Measurements from ENCODE around the gene COL20A1. TPM values are rescaled to one million over a fixed set of nuclear protein-coding genes. Genes with fewer than 3 reads are reported as not detected.

The COL20A1 gene
- total RNA-seq, 1 donor from 2014 or later: not detected

DNA sequence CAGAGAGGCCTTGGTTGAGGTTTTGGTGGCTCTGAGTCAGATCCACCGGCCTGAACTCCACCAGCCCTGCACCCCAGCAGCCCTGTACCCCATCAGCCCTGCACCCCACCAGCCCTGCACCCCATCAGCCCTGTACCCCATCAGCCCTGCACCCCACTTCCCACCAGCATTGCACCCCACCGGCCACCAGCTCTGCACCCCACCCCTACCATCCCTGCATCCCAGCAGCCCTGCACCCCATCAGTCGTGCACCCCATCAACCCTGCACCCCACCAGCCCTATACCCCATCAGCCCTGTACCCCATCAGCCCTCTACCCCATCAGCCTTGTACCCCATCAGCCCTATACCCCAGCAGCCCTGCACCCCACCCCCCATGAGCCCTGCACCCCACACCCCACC lies 82.5 kb downstream of the COL20A1 start:
- TF ChIP-seq, protein P1, sequence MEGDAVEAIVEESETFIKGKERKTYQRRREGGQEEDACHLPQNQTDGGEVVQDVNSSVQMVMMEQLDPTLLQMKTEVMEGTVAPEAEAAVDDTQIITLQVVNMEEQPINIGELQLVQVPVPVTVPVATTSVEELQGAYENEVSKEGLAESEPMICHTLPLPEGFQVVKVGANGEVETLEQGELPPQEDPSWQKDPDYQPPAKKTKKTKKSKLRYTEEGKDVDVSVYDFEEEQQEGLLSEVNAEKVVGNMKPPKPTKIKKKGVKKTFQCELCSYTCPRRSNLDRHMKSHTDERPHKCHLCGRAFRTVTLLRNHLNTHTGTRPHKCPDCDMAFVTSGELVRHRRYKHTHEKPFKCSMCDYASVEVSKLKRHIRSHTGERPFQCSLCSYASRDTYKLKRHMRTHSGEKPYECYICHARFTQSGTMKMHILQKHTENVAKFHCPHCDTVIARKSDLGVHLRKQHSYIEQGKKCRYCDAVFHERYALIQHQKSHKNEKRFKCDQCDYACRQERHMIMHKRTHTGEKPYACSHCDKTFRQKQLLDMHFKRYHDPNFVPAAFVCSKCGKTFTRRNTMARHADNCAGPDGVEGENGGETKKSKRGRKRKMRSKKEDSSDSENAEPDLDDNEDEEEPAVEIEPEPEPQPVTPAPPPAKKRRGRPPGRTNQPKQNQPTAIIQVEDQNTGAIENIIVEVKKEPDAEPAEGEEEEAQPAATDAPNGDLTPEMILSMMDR (IDR thresholded peaks at IDR 0.05): no peak
- H3K27ac ChIP-seq: no peak overlapping the region
- peaks cover 67% of the 10 kb centered on the region for H3K27me3 ChIP-seq
- H3K36me3 ChIP-seq: no peaks in the 10 kb centered on the region
- DNase-seq (no peak), ATAC-seq (no peak)
- H3K9me3 ChIP-seq: no peaks in the 10 kb centered on the region
- H3K4me3 ChIP-seq: no peak overlapping the region
- intact Hi-C loops (cut with DNase I): loop anchor here (5.0 kb wide), 1 partner anchor 68 kb away; no protein-coding TSS in a partner anchor
- H3K4me1 ChIP-seq: no peaks in the 10 kb centered on the region

DNA sequence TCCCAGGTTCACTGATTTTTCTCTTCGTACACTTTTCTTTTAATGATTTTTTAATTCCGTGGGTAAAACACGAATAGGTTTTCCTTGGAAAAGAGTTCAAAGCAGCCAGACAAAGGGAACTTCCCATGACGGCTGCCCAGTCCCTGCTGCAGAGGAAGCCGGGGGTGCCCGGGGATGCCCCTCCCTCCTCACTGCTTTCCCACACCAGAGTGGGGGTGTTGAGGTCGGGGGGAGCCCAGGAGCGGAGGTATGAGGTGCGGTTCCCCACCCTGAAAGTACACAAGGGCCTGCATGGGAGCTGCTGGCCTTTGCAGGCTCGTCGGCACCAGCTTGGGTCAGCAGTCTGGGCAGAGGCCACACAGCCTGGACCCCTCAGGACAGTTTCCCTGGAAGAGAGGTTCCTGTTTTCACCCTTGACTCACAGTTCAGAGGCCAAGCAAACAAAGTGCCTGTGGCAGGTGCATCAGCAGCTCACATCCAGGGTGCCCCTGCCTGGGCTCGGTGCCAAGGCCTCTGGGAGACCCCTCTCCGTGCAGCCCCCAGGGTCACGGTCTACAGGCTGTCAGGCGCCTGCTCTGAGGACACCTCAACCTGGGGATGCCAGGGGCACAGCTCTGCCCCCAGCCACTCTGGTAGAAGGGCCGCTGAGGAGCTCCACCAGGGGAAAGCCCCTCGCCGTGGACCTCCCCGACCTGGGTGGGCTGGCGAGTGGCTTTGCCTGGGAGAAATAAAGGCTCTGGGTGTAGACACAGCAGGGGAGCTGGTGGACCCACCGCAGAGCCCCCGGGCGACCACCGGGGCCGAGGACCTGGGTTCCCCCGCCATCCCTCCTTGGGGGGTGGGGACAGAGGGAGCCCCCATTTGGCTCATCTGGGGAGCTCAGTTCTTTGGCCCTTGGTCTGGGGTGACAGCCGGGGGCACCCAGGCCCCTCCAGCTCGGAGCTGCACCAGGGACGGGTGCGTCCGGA lies 83.6 kb downstream of the COL20A1 start:
- intact Hi-C loops (cut with DNase I): loop anchor here (5.0 kb wide), 1 partner anchor 69 kb away; no protein-coding TSS in a partner anchor
- TF ChIP-seq, protein P1 (IDR thresholded peaks at IDR 0.05): no peak
- Histone ChIP-seq H3K9me3 (no peaks in the 10 kb centered on the region), H3K4me1 (no peaks in the 10 kb centered on the region), H3K27me3 (peaks cover 62% of the 10 kb centered on the region), H3K36me3 (no peaks in the 10 kb centered on the region), H3K4me3 (no peak overlapping the region), H3K27ac (no peak overlapping the region)
- DNase-seq (no peak), ATAC-seq (no peak)

DNA sequence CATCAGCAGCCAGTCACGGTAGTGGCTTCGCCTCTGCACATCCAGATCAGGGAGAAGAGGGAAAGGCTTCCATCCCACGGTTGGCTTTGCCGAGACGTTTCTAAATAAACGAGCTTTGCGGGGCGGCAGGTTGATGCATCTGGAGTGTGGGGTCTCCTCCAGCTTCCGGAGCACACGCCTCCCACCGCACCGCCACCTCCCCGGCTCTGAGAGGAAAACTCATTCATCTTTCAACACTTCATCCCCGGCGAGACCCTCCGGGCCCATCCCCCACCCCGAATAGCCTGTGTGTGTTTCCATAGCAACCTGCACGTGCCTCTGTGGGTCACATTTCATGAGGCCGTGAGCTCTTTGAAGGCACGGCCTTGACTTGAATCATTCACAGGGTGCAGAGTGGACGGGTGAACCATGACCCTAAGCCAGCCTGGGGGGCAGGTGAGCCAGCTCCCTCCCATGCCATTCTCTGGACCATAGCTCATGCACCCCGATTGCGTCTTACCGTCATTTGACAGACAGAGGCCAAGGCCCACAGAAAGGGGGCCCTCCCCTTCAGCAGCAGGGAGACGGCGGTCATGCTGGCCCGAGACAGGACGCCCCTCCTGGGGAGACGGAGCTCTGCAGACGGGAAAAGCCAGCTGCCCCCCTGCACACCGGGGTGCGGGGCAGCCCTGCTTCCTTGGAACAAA lies 84.4 kb downstream of the COL20A1 start:
- Histone ChIP-seq H3K27me3 (peaks cover 66% of the 10 kb centered on the region), H3K4me1 (no peaks in the 10 kb centered on the region), H3K36me3 (no peaks in the 10 kb centered on the region), H3K4me3 (no peak overlapping the region), H3K9me3 (no peaks in the 10 kb centered on the region), H3K27ac (no peak overlapping the region)
- intact Hi-C loops (cut with DNase I): loop anchor here (5.0 kb wide), 1 partner anchor 70 kb away; no protein-coding TSS in a partner anchor
- DNase-seq (no peak), ATAC-seq (no peak)
- TF ChIP-seq, protein P1 (IDR thresholded peaks at IDR 0.05): no peak

DNA sequence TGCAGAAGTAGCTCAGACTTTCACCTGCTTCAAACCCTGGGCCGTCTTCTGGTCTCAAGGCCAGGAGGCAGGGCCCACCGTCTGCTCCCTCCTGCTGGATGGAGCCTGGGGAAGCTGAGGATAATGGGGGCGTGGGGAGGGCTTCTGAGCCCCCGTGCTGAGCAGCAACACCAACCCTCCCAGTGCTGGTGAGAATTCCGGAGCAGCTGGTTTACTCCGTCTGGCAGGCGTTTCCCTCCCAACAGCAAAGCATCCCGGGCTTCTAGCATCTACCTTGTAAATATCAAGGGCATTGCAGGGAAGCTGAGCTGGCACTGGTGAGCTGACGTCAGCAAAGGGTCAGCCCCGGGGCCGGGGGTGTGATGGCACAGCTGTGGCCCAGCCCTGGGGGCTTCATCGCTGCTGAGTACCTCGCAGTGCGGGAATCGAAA lies 85.0 kb downstream of the COL20A1 start:
- TF ChIP-seq, protein P1 (IDR thresholded peaks at IDR 0.05): no peak
- Histone ChIP-seq H3K27ac (no peak overlapping the region), H3K9me3 (no peaks in the 10 kb centered on the region), H3K4me1 (no peaks in the 10 kb centered on the region), H3K4me3 (no peak overlapping the region), H3K36me3 (no peaks in the 10 kb centered on the region), H3K27me3 (peaks cover 72% of the 10 kb centered on the region)
- ATAC-seq (no peak), DNase-seq (no peak)
- intact Hi-C loops (cut with DNase I): loop anchor here (5.0 kb wide), 1 partner anchor 71 kb away; no protein-coding TSS in a partner anchor

DNA sequence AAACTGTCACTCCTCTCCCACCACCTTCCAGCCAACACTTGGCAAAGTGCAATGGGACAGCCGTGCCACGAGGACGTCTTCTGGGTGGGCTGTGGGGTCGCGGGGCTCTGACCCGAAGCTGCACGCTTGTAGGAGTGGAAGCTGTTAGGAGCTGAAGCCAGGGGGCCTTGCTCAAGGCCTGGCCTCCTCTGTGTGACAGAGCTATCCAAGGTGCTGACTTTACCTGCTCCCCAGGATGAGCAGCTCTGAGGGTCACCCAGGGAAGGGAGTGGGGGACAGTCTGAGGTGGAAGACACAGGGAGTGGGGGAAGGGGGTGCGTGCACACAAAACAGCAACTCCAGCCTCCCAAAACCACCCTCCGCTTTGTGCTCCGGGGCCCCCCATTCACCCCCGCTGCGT lies 85.6 kb downstream of the COL20A1 start:
- intact Hi-C loops (cut with DNase I): loop anchor here (5.0 kb wide), 1 partner anchor 71 kb away; no protein-coding TSS in a partner anchor
- no peak for DNase-seq

More for the DNA sequence above, 85.6 kb downstream of the COL20A1 start:
- Histone ChIP-seq H3K9me3 (no peaks in the 10 kb centered on the region), H3K4me1 (no peaks in the 10 kb centered on the region), H3K4me3 (no peak overlapping the region), H3K36me3 (no peaks in the 10 kb centered on the region), H3K27ac (no peak overlapping the region), H3K27me3 (peaks cover 75% of the 10 kb centered on the region)
- TF ChIP-seq, protein P1 (IDR thresholded peaks at IDR 0.05): no peak
- no peak for ATAC-seq
